GM08714 (cell line): ENCODE data around the gene ZSCAN22.
A peak's percentile ranks its signal among the peaks of the same experiment; 100 is the strongest.

Experiments used
- H3K4me3 ChIP-seq: fragments of 200-500 bp; sonication (Bioruptor generic); 2 replicates; pipeline ENCODE4 v1.5.1; 2014; ENCODE audit warnings: mild to moderate bottlenecking, low read length, inconsistent platforms
- ZNF274 ChIP-seq: IDR thresholded peaks from 2 replicates; pipeline ENCODE4 v1.6.1; 2012; ENCODE audit warnings: mild to moderate bottlenecking, low read depth, low read length

Gene ZSCAN22

GRCh38 chr19:58334691-58335249 lies 8.0 kb downstream of the ZSCAN22 start:
- no peak overlapping the region for H3K4me3 ChIP-seq
- no peak for TF ChIP-seq ZNF274

- H3K4me3 ChIP-seq: no peak overlapping the region
- no peak for TF ChIP-seq ZNF274
Measured at GRCh38 chr19:58335630-58336029, 8.8 kb downstream of the ZSCAN22 start.

- H3K4me3 ChIP-seq: no peak overlapping the region
- TF ChIP-seq ZNF274: no peak
Measured at GRCh38 chr19:58336216-58336615, 9.4 kb downstream of the ZSCAN22 start.

- no peak overlapping the region for H3K4me3 ChIP-seq
- TF ChIP-seq ZNF274: no peak
Measured at GRCh38 chr19:58336820-58337219, 10.0 kb downstream of the ZSCAN22 start.

GRCh38 chr19:58338336-58338735 lies 11.5 kb downstream of the ZSCAN22 start:
- TF ChIP-seq ZNF274: no peak
- H3K4me3 ChIP-seq: no peak overlapping the region

- TF ChIP-seq ZNF274: no peak
- H3K4me3 ChIP-seq: no peak overlapping the region
Measured at GRCh38 chr19:58338825-58339558, 12.2 kb downstream of the ZSCAN22 start.

- no peak overlapping the region for H3K4me3 ChIP-seq
- TF ChIP-seq ZNF274: no peak
Measured at GRCh38 chr19:58345558-58345957, 18.8 kb downstream of the ZSCAN22 start.

GRCh38 chr19:58346961-58347929 lies 20.5 kb downstream of the ZSCAN22 start:
- TF ChIP-seq ZNF274: no peak

GRCh38 chr19:58348080-58348479 lies 21.3 kb downstream of the ZSCAN22 start:
- H3K4me3 ChIP-seq: peak overlapping the region; percentile 72

More at GRCh38 chr19:58346961-58347929, 20.5 kb downstream of the ZSCAN22 start:
- peak overlapping the region; percentile 72 for H3K4me3 ChIP-seq

- no peak overlapping the region; the same call in 1 of the 2 replicates for H3K4me3 ChIP-seq
- no peak for TF ChIP-seq ZNF274
Measured at GRCh38 chr19:58349590-58349989, 22.8 kb downstream of the ZSCAN22 start.

- H3K4me3 ChIP-seq: no peak overlapping the region; the same call in 1 of the 2 replicates
- TF ChIP-seq ZNF274: no peak
Measured at GRCh38 chr19:58350001-58350861, 23.4 kb downstream of the ZSCAN22 start.

GRCh38 chr19:58350871-58351557 lies 24.2 kb downstream of the ZSCAN22 start:
- TF ChIP-seq ZNF274: no peak
- H3K4me3 ChIP-seq: no peak overlapping the region

GRCh38 chr19:58351558-58351878 lies 24.7 kb downstream of the ZSCAN22 start:
- TF ChIP-seq ZNF274: no peak

More at GRCh38 chr19:58351558-58351878, 24.7 kb downstream of the ZSCAN22 start:
- H3K4me3 ChIP-seq: no peak overlapping the region
